Tibial nerve (tissue), 4 donors: Measurements from ENCODE around the gene NFIL3. TPM values are rescaled to one million over a fixed set of nuclear protein-coding genes. Genes with fewer than 3 reads are reported as not detected.

Experiments
- DNase-seq, 2 donors: peaks; one replicate each; pipeline ENCODE4 v3.0.0-alpha.2; 2019; ENCODE audit warnings: low spot score in 2 of 2
- H3K27ac ChIP-seq, 4 donors: fragments of 200-600 bp; sonication (generic) in 3 of 4; one replicate each; pipeline ENCODE4 v1.5.1; 2017 to 2019; ENCODE audit warnings: mild to moderate bottlenecking in 1 of 4
- H3K27me3 ChIP-seq, 2 donors: fragments of 200-600 bp; sonication (generic) in 1 of 2; one replicate each; pipeline versions ENCODE4 v1.5.1 to v1.6.0; 2017 to 2019
- H3K36me3 ChIP-seq, 3 donors: fragments of 200-600 bp; sonication (generic); one replicate each; pipeline ENCODE4 v1.5.1; 2018 to 2019
- H3K4me1 ChIP-seq, 4 donors: fragments of 200-600 bp; sonication (generic) in 3 of 4; one replicate each; pipeline ENCODE4 v1.5.1; 2017 to 2019
- H3K4me3 ChIP-seq, 4 donors: fragments of 200-600 bp; sonication (generic) in 3 of 4; one replicate each; pipeline ENCODE4 v1.5.1; 2017 to 2019; ENCODE audit warnings: mild to moderate bottlenecking in 1 of 4, moderate library complexity in 1 of 4
- H3K9me3 ChIP-seq, 4 donors: fragments of 200-600 bp; sonication (generic) in 3 of 4; one replicate each; pipeline ENCODE4 v1.5.1; 2017 to 2019
- EP300 ChIP-seq, 2 donors: sonication (generic); formaldehyde crosslinking; IDR thresholded peaks; one replicate each; pipeline ENCODE4 v1.6.1; 2017; ENCODE audit warnings: antibody characterized with exemption in 2 of 2, mild to moderate bottlenecking in 1 of 2
- POLR2A ChIP-seq, 2 donors: fragments of 450-650 bp; IDR thresholded peaks; one replicate each; pipeline ENCODE4 v1.6.1; 2017; ENCODE audit warnings: antibody characterized with exemption in 2 of 2, mild to moderate bottlenecking in 2 of 2, moderate library complexity in 2 of 2
- WGBS, 2 donors: methylation state at CpG; one replicate each; pipeline ENCODE4 v1.1.5; 2018; 5-methylcytosine and 5-hydroxymethylcytosine counted together
- total RNA-seq, 4 donors: library from RNA; depleted of rRNA; stranded (reverse); fragments of >200 nt; gene quantifications; one replicate each; pipeline ENCODE4 v1.1.0, GENCODE V29; 2016
- TF ChIP-seq, protein P1 (sequence below), 5 experiments: fragments of 200-600 bp in 3 of 5; fragments of 450-650 bp in 2 of 5; sonication (generic) in 3 of 5; IDR thresholded peaks; one replicate each; pipeline ENCODE4 v1.5.1; 2016 to 2019; ENCODE audit warnings: antibody characterized with exemption in 5 of 5, mild to moderate bottlenecking in 3 of 5, moderate library complexity in 2 of 5

Gene NFIL3
- total RNA-seq, 4 donors from 2014 or later = 53.3 to 65.1 (median 57.3) TPM

GRCh38 chr9:91386765-91387164, 36.9 kb downstream of the NFIL3 start:
- Histone ChIP-seq H3K4me1 (no peaks in the 10 kb centered on the region), H3K27ac (no peak overlapping the region), H3K36me3 (no peaks in the 10 kb centered on the region), H3K27me3 (no peaks in the 10 kb centered on the region), H3K4me3 (no peak overlapping the region), H3K9me3 (no peaks in the 10 kb centered on the region)
- no peak for DNase-seq
- TF ChIP-seq, protein P1, sequence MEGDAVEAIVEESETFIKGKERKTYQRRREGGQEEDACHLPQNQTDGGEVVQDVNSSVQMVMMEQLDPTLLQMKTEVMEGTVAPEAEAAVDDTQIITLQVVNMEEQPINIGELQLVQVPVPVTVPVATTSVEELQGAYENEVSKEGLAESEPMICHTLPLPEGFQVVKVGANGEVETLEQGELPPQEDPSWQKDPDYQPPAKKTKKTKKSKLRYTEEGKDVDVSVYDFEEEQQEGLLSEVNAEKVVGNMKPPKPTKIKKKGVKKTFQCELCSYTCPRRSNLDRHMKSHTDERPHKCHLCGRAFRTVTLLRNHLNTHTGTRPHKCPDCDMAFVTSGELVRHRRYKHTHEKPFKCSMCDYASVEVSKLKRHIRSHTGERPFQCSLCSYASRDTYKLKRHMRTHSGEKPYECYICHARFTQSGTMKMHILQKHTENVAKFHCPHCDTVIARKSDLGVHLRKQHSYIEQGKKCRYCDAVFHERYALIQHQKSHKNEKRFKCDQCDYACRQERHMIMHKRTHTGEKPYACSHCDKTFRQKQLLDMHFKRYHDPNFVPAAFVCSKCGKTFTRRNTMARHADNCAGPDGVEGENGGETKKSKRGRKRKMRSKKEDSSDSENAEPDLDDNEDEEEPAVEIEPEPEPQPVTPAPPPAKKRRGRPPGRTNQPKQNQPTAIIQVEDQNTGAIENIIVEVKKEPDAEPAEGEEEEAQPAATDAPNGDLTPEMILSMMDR (IDR thresholded peaks at IDR 0.05) = no peak
- TF ChIP-seq POLR2A (IDR thresholded peaks at IDR 0.05) = no peak
- TF ChIP-seq EP300 (IDR thresholded peaks at IDR 0.05) = no peak

DNA sequence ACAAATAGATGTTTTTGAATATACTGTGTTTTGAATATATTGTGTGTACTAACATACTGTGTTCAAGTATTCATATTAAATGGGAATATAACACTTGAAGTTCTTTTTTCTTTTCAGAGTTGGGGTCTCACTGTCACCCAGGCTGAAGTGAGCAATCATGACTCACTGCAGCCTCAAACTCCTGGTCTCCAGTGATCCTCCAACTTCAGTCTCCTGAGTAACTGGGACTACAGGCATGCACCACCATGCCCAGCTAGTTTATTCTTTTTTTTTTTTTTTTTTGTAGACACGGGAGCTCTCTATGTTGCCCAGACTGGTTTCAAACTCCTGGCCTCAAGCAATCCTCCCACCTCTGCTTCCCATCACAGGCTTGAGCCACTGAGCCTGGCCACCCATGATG, 38.7 kb downstream of the NFIL3 start:
- Histone ChIP-seq H3K4me3 (no peak overlapping the region), H3K27ac (no peak overlapping the region), H3K27me3 (no peaks in the 10 kb centered on the region), H3K36me3 (no peaks in the 10 kb centered on the region), H3K9me3 (no peaks in the 10 kb centered on the region), H3K4me1 (no peaks in the 10 kb centered on the region)
- WGBS, 2 donors = 48 to 75% methylated on average over 1 of the region's 1 CpG
- TF ChIP-seq POLR2A (IDR thresholded peaks at IDR 0.05) (no peak), EP300 (IDR thresholded peaks at IDR 0.05) (no peak)
- TF ChIP-seq, protein P1 (IDR thresholded peaks at IDR 0.05) = no peak
- no peak for DNase-seq

- Histone ChIP-seq H3K36me3 (no peaks in the 10 kb centered on the region), H3K4me1 (peaks cover 0 to 10% (median 0%) of the 10 kb centered on the region in 4 donors), H3K27ac (no peak overlapping the region), H3K27me3 (no peaks in the 10 kb centered on the region), H3K9me3 (no peaks in the 10 kb centered on the region), H3K4me3 (no peak overlapping the region)
- no peak for TF ChIP-seq POLR2A (IDR thresholded peaks at IDR 0.05)
- TF ChIP-seq EP300 (IDR thresholded peaks at IDR 0.05) = no peak
- TF ChIP-seq, protein P1 (IDR thresholded peaks at IDR 0.05) = no peak
- no peak for DNase-seq
These were observed 40.1 kb downstream of the NFIL3 start for GRCh38 chr9:91383577-91383976.

DNA sequence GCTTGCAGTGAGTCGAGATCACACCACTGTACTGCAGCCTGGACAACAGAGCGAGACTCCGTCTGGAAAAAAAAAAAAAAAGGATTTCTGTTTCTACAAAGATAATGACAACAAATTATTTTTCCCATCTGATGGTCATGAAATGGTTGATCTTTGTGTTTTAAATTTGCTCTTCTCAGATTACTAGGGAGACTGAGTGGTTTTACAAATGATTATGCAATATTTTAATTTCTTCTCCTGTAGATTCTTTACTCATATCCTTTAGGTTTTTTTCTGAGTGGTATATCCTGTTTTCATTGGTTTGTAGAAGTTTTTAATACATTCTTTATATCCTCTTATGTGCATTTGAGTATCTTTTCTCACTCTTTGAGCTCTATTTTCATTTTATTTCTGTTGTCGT, 41.3 kb downstream of the NFIL3 start:
- no peaks in the 10 kb centered on the region for H3K27me3 ChIP-seq
- DNase-seq = no peak
- H3K9me3 ChIP-seq = no peaks in the 10 kb centered on the region
- peaks cover 0 to 15% (median 0%) of the 10 kb centered on the region in 4 donors for H3K4me1 ChIP-seq
- H3K27ac ChIP-seq = no peak overlapping the region
- 92 to 97% methylated on average over 4 of the region's 4 CpGs for WGBS, 2 donors
- TF ChIP-seq EP300 (IDR thresholded peaks at IDR 0.05) (no peak), POLR2A (IDR thresholded peaks at IDR 0.05) (no peak)
- TF ChIP-seq, protein P1 (IDR thresholded peaks at IDR 0.05) = no peak
- H3K4me3 ChIP-seq = no peak overlapping the region
- no peaks in the 10 kb centered on the region for H3K36me3 ChIP-seq

- no peaks in the 10 kb centered on the region for H3K36me3 ChIP-seq
- no peaks in the 10 kb centered on the region for H3K9me3 ChIP-seq
- H3K27me3 ChIP-seq = no peaks in the 10 kb centered on the region
- H3K4me3 ChIP-seq = no peak overlapping the region
- peaks cover 0 to 15% (median 0%) of the 10 kb centered on the region in 4 donors for H3K4me1 ChIP-seq
- WGBS, 2 donors = 73 to 80% methylated on average over 3 of the region's 3 CpGs
- TF ChIP-seq POLR2A (IDR thresholded peaks at IDR 0.05) (no peak), EP300 (IDR thresholded peaks at IDR 0.05) (no peak)
- TF ChIP-seq, protein P1 (IDR thresholded peaks at IDR 0.05) = no peak
- no peak for DNase-seq
- no peak overlapping the region for H3K27ac ChIP-seq
These were observed 44.2 kb downstream of the NFIL3 start for GRCh38 chr9:91379426-91379825.
